ENCODE measurements around the gene PNKP. TPM values are rescaled to one million over a fixed set of nuclear protein-coding genes. Genes with fewer than 3 reads are reported as not detected.
A peak's percentile ranks its signal among the peaks of the same experiment; 100 is the strongest.

The PNKP gene
- total and polyA plus RNA-seq, 7 experiments from 2014 or later = 19.4 to 174 (median 153) TPM

- H3K9me3 ChIP-seq (ENCODE audit: control insufficient read depth in 2 of 3, low read length in 3 of 3) = no peaks in the 10 kb centered on the region
- CTCF ChIA-PET = no interaction called here
- Mint-ChIP-seq H3K36me3 (peaks cover 0 to 8% (median 0%) of the 10 kb centered on the region in 5 donors), H3K4me3 (peak overlapping the region in 1 of 10 donors; percentile 38), H3K27me3 (peaks cover 0 to 9% (median 0%) of the 10 kb centered on the region in 5 donors), H3K4me1 (peaks cover 13 to 21% (median 15%) of the 10 kb centered on the region in 7 donors), H3K27ac (peak overlapping the region in 4 of 9 donors; percentile 8 to 68 (median 40)), H3K9me3 (peaks cover 0 to 1% (median 0%) of the 10 kb centered on the region in 11 donors)
- H3K4me1 ChIP-seq (ENCODE audit: control insufficient read depth in 2 of 2, insufficient read depth in 2 of 2, low read length in 2 of 2) = peaks cover 7 to 11% of the 10 kb centered on the region in 2 donors
- H3K4me3 ChIP-seq (ENCODE audit: low read length) = no peak overlapping the region
- POLR2A ChIA-PET = interaction anchor here (1.7 kb wide), 1 partner anchor 13 kb away, joined by 6 read pairs; no protein-coding TSS in a partner anchor
- ATAC-seq (no peak), DNase-seq (no peak)
- intact Hi-C loops (cut with micrococcal nuclease) = no loop called here
- H3K27me3 ChIP-seq (ENCODE audit: control insufficient read depth in 2 of 2, insufficient read depth in 2 of 2, low read length in 2 of 2) = no peaks in the 10 kb centered on the region
- H3K36me3 ChIP-seq (ENCODE audit: control insufficient read depth in 2 of 3, insufficient read depth in 3 of 3, low read length in 3 of 3) = peaks cover 0 to 64% (median 3%) of the 10 kb centered on the region in 3 experiments
- H3K27ac ChIP-seq (ENCODE audit: low read depth, low read length) = no peak overlapping the region
Measured at GRCh38 chr19:49855676-49856573, 11.5 kb downstream of the PNKP start.

GRCh38 chr19:49855277-49855675 is 12.1 kb downstream of the PNKP start:
- POLR2A ChIA-PET = interaction anchor here (1.1 kb wide), 1 partner anchor 20 kb away, joined by 4 read pairs; no protein-coding TSS in a partner anchor
- no peak for ATAC-seq

GRCh38 chr19:49854378-49855263 is 12.8 kb downstream of the PNKP start:
- peaks cover 20 to 28% (median 22%) of the 10 kb centered on the region in 7 donors for H3K4me1 Mint-ChIP-seq
- no peak for DNase-seq
- Histone ChIP-seq H3K27me3 (ENCODE audit: control insufficient read depth in 2 of 2, insufficient read depth in 2 of 2, low read length in 2 of 2) (no peaks in the 10 kb centered on the region), H3K9me3 (ENCODE audit: control insufficient read depth in 2 of 3, low read length in 3 of 3) (no peaks in the 10 kb centered on the region), H3K27ac (ENCODE audit: low read depth, low read length) (no peak overlapping the region), H3K36me3 (ENCODE audit: control insufficient read depth in 2 of 3, insufficient read depth in 3 of 3, low read length in 3 of 3) (peaks cover 0 to 55% (median 3%) of the 10 kb centered on the region in 3 experiments), H3K4me3 (ENCODE audit: low read length) (no peak overlapping the region), H3K4me1 (ENCODE audit: control insufficient read depth in 2 of 2, insufficient read depth in 2 of 2, low read length in 2 of 2) (peaks cover 7 to 17% of the 10 kb centered on the region in 2 donors)
- no peak overlapping the region for H3K4me3 Mint-ChIP-seq
- H3K36me3 Mint-ChIP-seq = peaks cover 0 to 7% (median 0%) of the 10 kb centered on the region in 5 donors
- ChIA-PET POLR2A (interaction anchor here (1.0 to 2.3 kb wide), 5 partner anchors 11 to 22 kb away, joined by 3 to 15 read pairs (median 5); partner anchors contain the start of genes AKT1S1 and TBC1D17), CTCF (interaction anchor here (0.8 kb wide), 1 partner anchor 10 kb away, joined by 3 read pairs; no protein-coding TSS in a partner anchor)
- peaks cover 0 to 6% (median 0%) of the 10 kb centered on the region in 11 donors for H3K9me3 Mint-ChIP-seq
- no peak overlapping the region for H3K27ac Mint-ChIP-seq
- H3K27me3 Mint-ChIP-seq = peaks cover 0 to 9% (median 0%) of the 10 kb centered on the region in 5 donors
- no peak for ATAC-seq
- intact Hi-C loops (cut with micrococcal nuclease) = no loop called here

More at GRCh38 chr19:49855277-49855675, 12.1 kb downstream of the PNKP start:
- peaks cover 0 to 1% (median 0%) of the 10 kb centered on the region in 11 donors for H3K9me3 Mint-ChIP-seq
- Histone ChIP-seq H3K27ac (ENCODE audit: low read depth, low read length) (no peak overlapping the region), H3K27me3 (ENCODE audit: control insufficient read depth in 2 of 2, insufficient read depth in 2 of 2, low read length in 2 of 2) (no peaks in the 10 kb centered on the region), H3K4me1 (ENCODE audit: control insufficient read depth in 2 of 2, insufficient read depth in 2 of 2, low read length in 2 of 2) (peaks cover 7 to 12% of the 10 kb centered on the region in 2 donors), H3K4me3 (ENCODE audit: low read length) (no peak overlapping the region), H3K9me3 (ENCODE audit: control insufficient read depth in 2 of 3, low read length in 3 of 3) (no peaks in the 10 kb centered on the region), H3K36me3 (ENCODE audit: control insufficient read depth in 2 of 3, insufficient read depth in 3 of 3, low read length in 3 of 3) (peaks cover 0 to 62% (median 3%) of the 10 kb centered on the region in 3 experiments)
- intact Hi-C loops (cut with micrococcal nuclease) = no loop called here
- no peak for DNase-seq
- H3K27me3 Mint-ChIP-seq = peaks cover 0 to 9% (median 0%) of the 10 kb centered on the region in 5 donors
- peak overlapping the region in 1 of 10 donors; percentile 41 for H3K4me3 Mint-ChIP-seq
- H3K36me3 Mint-ChIP-seq = peaks cover 0 to 7% (median 0%) of the 10 kb centered on the region in 5 donors
- H3K27ac Mint-ChIP-seq = no peak overlapping the region
- H3K4me1 Mint-ChIP-seq = peaks cover 14 to 21% (median 16%) of the 10 kb centered on the region in 7 donors
- CTCF ChIA-PET = no interaction called here

GRCh38 chr19:49853852-49854377 is 13.5 kb downstream of the PNKP start:
- Mint-ChIP-seq H3K4me3 (peak overlapping the region in 6 of 10 donors; percentile 27 to 93 (median 38)), H3K27me3 (peaks cover 0 to 9% (median 0%) of the 10 kb centered on the region in 5 donors), H3K27ac (peak overlapping the region in 4 of 9 donors; percentile 16 to 93 (median 90)), H3K9me3 (peaks cover 0 to 9% (median 2%) of the 10 kb centered on the region in 11 donors), H3K36me3 (peaks cover 0 to 8% (median 3%) of the 10 kb centered on the region in 5 donors), H3K4me1 (peaks cover 21 to 32% (median 24%) of the 10 kb centered on the region in 7 donors)
- H3K27me3 ChIP-seq (ENCODE audit: control insufficient read depth in 2 of 2, insufficient read depth in 2 of 2, low read length in 2 of 2) = no peaks in the 10 kb centered on the region
- DNase-seq = no peak
- H3K27ac ChIP-seq (ENCODE audit: low read depth, low read length) = no peak overlapping the region
- no peaks in the 10 kb centered on the region for H3K9me3 ChIP-seq (ENCODE audit: control insufficient read depth in 2 of 3, low read length in 3 of 3)
- ATAC-seq = no peak
- CTCF ChIA-PET = interaction anchor here (0.6 to 0.8 kb wide), 2 partner anchors 10 kb away, joined by 3 read pairs; no protein-coding TSS in a partner anchor
- H3K4me1 ChIP-seq (ENCODE audit: control insufficient read depth in 2 of 2, insufficient read depth in 2 of 2, low read length in 2 of 2) = peaks cover 7 to 17% of the 10 kb centered on the region in 2 donors
- intact Hi-C loops (cut with micrococcal nuclease) = no loop called here
- no peak overlapping the region for H3K4me3 ChIP-seq (ENCODE audit: low read length)
- H3K36me3 ChIP-seq (ENCODE audit: control insufficient read depth in 2 of 3, insufficient read depth in 3 of 3, low read length in 3 of 3) = peaks cover 0 to 52% (median 3%) of the 10 kb centered on the region in 3 experiments
- POLR2A ChIA-PET = interaction anchor here (1.0 to 2.3 kb wide), 4 partner anchors 10 to 23 kb away, joined by 3 to 15 read pairs (median 6); partner anchors contain the start of genes AKT1S1 and TBC1D17

- H3K9me3 Mint-ChIP-seq = peaks cover 0 to 10% (median 2%) of the 10 kb centered on the region in 11 donors
- no peak for ATAC-seq
- DNase-seq = no peak
- intact Hi-C loops (cut with micrococcal nuclease) = no loop called here
- CTCF ChIA-PET = no interaction called here
- H3K4me1 Mint-ChIP-seq = peaks cover 22 to 36% (median 33%) of the 10 kb centered on the region in 7 donors
- peaks cover 0 to 10% (median 4%) of the 10 kb centered on the region in 5 donors for H3K36me3 Mint-ChIP-seq
- Histone ChIP-seq H3K4me1 (ENCODE audit: control insufficient read depth in 2 of 2, insufficient read depth in 2 of 2, low read length in 2 of 2) (peaks cover 7 to 25% of the 10 kb centered on the region in 2 donors), H3K27me3 (ENCODE audit: control insufficient read depth in 2 of 2, insufficient read depth in 2 of 2, low read length in 2 of 2) (no peaks in the 10 kb centered on the region), H3K4me3 (ENCODE audit: low read length) (peak overlapping the region; percentile 46), H3K27ac (ENCODE audit: low read depth, low read length) (peak overlapping the region; percentile 59), H3K36me3 (ENCODE audit: control insufficient read depth in 2 of 3, insufficient read depth in 3 of 3, low read length in 3 of 3) (peaks cover 0 to 39% (median 3%) of the 10 kb centered on the region in 3 experiments), H3K9me3 (ENCODE audit: control insufficient read depth in 2 of 3, low read length in 3 of 3) (no peaks in the 10 kb centered on the region)
- POLR2A ChIA-PET = interaction anchor here (0.7 to 4.5 kb wide), 6 partner anchors 11 to 41 kb away, joined by 3 to 39 read pairs (median 6); partner anchors contain the start of genes FUZ and PNKP
- peaks cover 0 to 9% (median 0%) of the 10 kb centered on the region in 5 donors for H3K27me3 Mint-ChIP-seq
- H3K4me3 Mint-ChIP-seq = peak overlapping the region; percentile 74 to 93 (median 88)
- H3K27ac Mint-ChIP-seq = peak overlapping the region; percentile 43 to 93 (median 85)
Measured at GRCh38 chr19:49852631-49853126, 14.7 kb downstream of the PNKP start.
